Naive thymus-derived CD8-positive, alpha-beta T cell (primary cell): ENCODE results near the gene CT55. TPM values are rescaled to one million over a fixed set of nuclear protein-coding genes. Genes with fewer than 3 reads are reported as not detected.
A peak's percentile ranks its signal among the peaks of the same experiment; 100 is the strongest.
"Not testable (repeated sequence)": the region's sequence is repeated elsewhere in the genome, so short reads cannot be mapped to it uniquely, and the experiment has no call there.

Source experiments
- ATAC-seq, 2 donors: fragments of 150-1000 bp; cut with Tn5 transposase in 1 of 2; sonication (Bioruptor Pico), chemical (Tn5 transposase) in 1 of 2; 1 replicate in 1 of 2; 2 replicates in 1 of 2; pipeline ENCODE4 v1.10.0; 2021; ENCODE audit warnings: mild to moderate bottlenecking in 2 of 2, moderate library complexity in 2 of 2
- POLR2A ChIA-PET: fragments of 350-600 bp; sonication (Branson Sonifier 250); formaldehyde crosslinking; loops from one replicate; lab custom pipeline; 2021; ENCODE audit warnings: antibody characterized with exemption; lab: Charles Lee
- DNase-seq, 10 donors: peaks; one replicate each; pipeline versions ENCODE4 v3.0.0 to v3.0.0-alpha.2; 2020 to 2022
- H3K27ac Mint-ChIP-seq, 10 donors: one replicate each; pipeline ENCODE4 v1.8.0; 2020 to 2022; ENCODE audit warnings: mild to moderate bottlenecking in 10 of 10, mixed read lengths in 10 of 10, moderate library complexity in 4 of 10, inconsistent platforms in 1 of 10
- H3K27me3 Mint-ChIP-seq, 5 donors: one replicate each; pipeline ENCODE4 v1.8.0; 2021 to 2022; ENCODE audit warnings: mixed read lengths in 5 of 5
- H3K36me3 Mint-ChIP-seq, 3 donors: one replicate each; pipeline ENCODE4 v1.8.0; 2020 to 2022; ENCODE audit warnings: mixed read lengths in 3 of 3, mild to moderate bottlenecking in 2 of 3, inconsistent platforms in 1 of 3
- H3K4me1 Mint-ChIP-seq, 4 donors: one replicate each; pipeline ENCODE4 v1.8.0; 2021 to 2022; ENCODE audit warnings: mixed read lengths in 4 of 4
- H3K4me3 Mint-ChIP-seq, 10 donors: one replicate each; pipeline ENCODE4 v1.8.0; 2020 to 2022; ENCODE audit warnings: mild to moderate bottlenecking in 10 of 10, mixed read lengths in 10 of 10, moderate library complexity in 6 of 10, inconsistent platforms in 1 of 10
- H3K9me3 Mint-ChIP-seq, 9 donors: one replicate each; pipeline ENCODE4 v1.8.0; 2020 to 2022; ENCODE audit warnings: mixed read lengths in 9 of 9, mild to moderate bottlenecking in 3 of 9, inconsistent platforms in 1 of 9, moderate library complexity in 1 of 9
- polyA plus RNA-seq, 3 donors: library from polyadenylated mRNA; unstranded; fragments of 300-500 nt; fragmentation: Illumina TruSeq; gene quantifications; one replicate each; pipeline ENCODE4 v1.2.3, GENCODE V29; 2021
- total RNA-seq, 8 experiments: library from RNA in 2 of 8; stranded (reverse) in 2 of 8; gene quantifications; one replicate each; pipeline ENCODE4 v1.2.3 and lab custom pipeline; 2021 to 2026

Gene CT55
- total and polyA plus RNA-seq, 5 experiments from 2014 or later = not detected

GRCh38 chrX:135154688-135155087 lies 16.5 kb downstream of the CT55 start:
- H3K27ac Mint-ChIP-seq, H3K9me3 Mint-ChIP-seq, POLR2A ChIA-PET, H3K4me3 Mint-ChIP-seq, H3K36me3 Mint-ChIP-seq, ATAC-seq, DNase-seq, H3K4me1 Mint-ChIP-seq: not testable (repeated sequence)
- H3K27me3 Mint-ChIP-seq = peaks cover 0 to 11% (median 3%) of the 10 kb centered on the region in 5 donors

- DNase-seq, H3K4me3 Mint-ChIP-seq, ATAC-seq, H3K27me3 Mint-ChIP-seq, H3K9me3 Mint-ChIP-seq, H3K4me1 Mint-ChIP-seq, POLR2A ChIA-PET, H3K36me3 Mint-ChIP-seq, H3K27ac Mint-ChIP-seq: not testable (repeated sequence)
These were observed 45.1 kb downstream of the CT55 start for GRCh38 chrX:135126145-135126544.

- H3K27ac Mint-ChIP-seq, DNase-seq, ATAC-seq, H3K27me3 Mint-ChIP-seq, H3K4me3 Mint-ChIP-seq, POLR2A ChIA-PET, H3K36me3 Mint-ChIP-seq, H3K4me1 Mint-ChIP-seq, H3K9me3 Mint-ChIP-seq: not testable (repeated sequence)
These were observed 51.1 kb downstream of the CT55 start, which contains the start of gene ETDB for GRCh38 chrX:135120056-135120576. Gene ETDB (minus strand): TSS chrX:135120526. CDS start chrX:135119261, 1,265 bp downstream.

GRCh38 chrX:135116064-135116463 lies 55.1 kb downstream of the CT55 start:
- ATAC-seq, H3K4me1 Mint-ChIP-seq, H3K36me3 Mint-ChIP-seq, DNase-seq, H3K27me3 Mint-ChIP-seq, H3K27ac Mint-ChIP-seq, H3K9me3 Mint-ChIP-seq, H3K4me3 Mint-ChIP-seq, POLR2A ChIA-PET: not testable (repeated sequence)

- no peaks in the 10 kb centered on the region for H3K36me3 Mint-ChIP-seq
- H3K9me3 Mint-ChIP-seq = no peaks in the 10 kb centered on the region
- no peak overlapping the region for H3K4me3 Mint-ChIP-seq
- peaks cover 0 to 13% (median 6%) of the 10 kb centered on the region in 5 donors for H3K27me3 Mint-ChIP-seq
- POLR2A ChIA-PET = no interaction called here
- ATAC-seq = peak in 1 of 2 donors; percentile 25
- DNase-seq = no peak
- H3K27ac Mint-ChIP-seq = no peak overlapping the region
- H3K4me1 Mint-ChIP-seq = no peaks in the 10 kb centered on the region
These were observed 56.8 kb downstream of the CT55 start for GRCh38 chrX:135114392-135114791.

GRCh38 chrX:135112743-135113142 lies 58.5 kb downstream of the CT55 start:
- no peaks in the 10 kb centered on the region for H3K9me3 Mint-ChIP-seq
- H3K36me3 Mint-ChIP-seq = no peaks in the 10 kb centered on the region
- H3K4me3 Mint-ChIP-seq = no peak overlapping the region
- POLR2A ChIA-PET = no interaction called here
- H3K4me1 Mint-ChIP-seq = no peaks in the 10 kb centered on the region
- ATAC-seq (no peak), DNase-seq (no peak)
- no peak overlapping the region for H3K27ac Mint-ChIP-seq
- H3K27me3 Mint-ChIP-seq = peaks cover 0 to 23% (median 13%) of the 10 kb centered on the region in 5 donors

- peaks cover 0 to 23% (median 13%) of the 10 kb centered on the region in 5 donors for H3K27me3 Mint-ChIP-seq
- DNase-seq = peak in 4 of 10 donors; percentile 16 to 46 (median 38)
These were observed 59.0 kb downstream of the CT55 start for GRCh38 chrX:135112096-135112729.

GRCh38 chrX:135109554-135109953 lies 61.6 kb downstream of the CT55 start:
- Mint-ChIP-seq H3K36me3 (no peaks in the 10 kb centered on the region), H3K27me3 (peaks cover 0 to 29% (median 16%) of the 10 kb centered on the region in 5 donors), H3K4me1 (no peaks in the 10 kb centered on the region), H3K27ac (no peak overlapping the region), H3K4me3 (no peak overlapping the region), H3K9me3 (no peaks in the 10 kb centered on the region)
- DNase-seq (no peak), ATAC-seq (no peak)
- POLR2A ChIA-PET = no interaction called here

More at GRCh38 chrX:135112096-135112729, 59.0 kb downstream of the CT55 start:
- Mint-ChIP-seq H3K4me3 (no peak overlapping the region), H3K9me3 (no peaks in the 10 kb centered on the region), H3K4me1 (no peaks in the 10 kb centered on the region), H3K36me3 (no peaks in the 10 kb centered on the region), H3K27ac (no peak overlapping the region)
- POLR2A ChIA-PET = no interaction called here
- peak in 1 of 2 donors; percentile 35 for ATAC-seq

Other genes starting within 250 kb of the CT55 start
- gene SMIM10, start 180.4 kb downstream of the CT55 start, total RNA-seq = not detected
- under 1 TPM in 1 of 3 donors, not detected in 2; 0.14 TPM for gene SMIM10, start 180.4 kb downstream of the CT55 start, polyA plus RNA-seq
- gene RTL8B, start 148.9 kb downstream of the CT55 start, total RNA-seq = under 1 TPM in 1 of 2 experiments, not detected in 1; 0.18 TPM
- under 1 TPM in 2 of 3 donors, not detected in 1; 0.15 to 0.27 TPM for gene RTL8B, start 148.9 kb downstream of the CT55 start, polyA plus RNA-seq
- 10 to 100 TPM; 22.5 to 22.8 TPM for gene RTL8C, start 139.0 kb downstream of the CT55 start, total RNA-seq
- gene RTL8C, start 139.0 kb downstream of the CT55 start, polyA plus RNA-seq = 10 to 100 TPM; 18.6 to 39.6 (median 33.5) TPM
- 10 to 100 TPM; 14.4 to 17.0 TPM for gene RTL8A, start 119.3 kb downstream of the CT55 start, total RNA-seq
- gene RTL8A, start 119.3 kb downstream of the CT55 start, polyA plus RNA-seq = 10 to 100 TPM; 12.6 to 27.8 (median 16.8) TPM
- gene SMIM10L2B, start 72.7 kb downstream of the CT55 start, total RNA-seq = under 1 TPM; 0.62 to 0.85 TPM
- gene SMIM10L2B, start 72.7 kb downstream of the CT55 start, polyA plus RNA-seq = under 1 TPM; 0.19 to 0.47 (median 0.25) TPM
- gene ETDB, start 50.9 kb downstream of the CT55 start, total RNA-seq = not detected
- gene ETDB, start 50.9 kb downstream of the CT55 start, polyA plus RNA-seq = not detected
- not detected for gene ETDA, start 80.7 kb upstream of the CT55 start, total RNA-seq
- gene ETDA, start 80.7 kb upstream of the CT55 start, polyA plus RNA-seq = not detected
- not detected for gene ETDC, start 138.1 kb upstream of the CT55 start, total RNA-seq
- not detected for gene ETDC, start 138.1 kb upstream of the CT55 start, polyA plus RNA-seq
- 10 to 100 TPM; 17.7 to 19.4 TPM for gene ZNF75D, start 172.7 kb upstream of the CT55 start, total RNA-seq
- gene ZNF75D, start 172.7 kb upstream of the CT55 start, polyA plus RNA-seq = 10 to 100 TPM in 2 of 3 donors, 1 to 10 TPM in 1; 9.8 to 12.0 (median 10.5) TPM
- 1 to 10 TPM; 5.3 to 5.5 TPM for gene ZNF449, start 173.4 kb upstream of the CT55 start, total RNA-seq
- 1 to 10 TPM in 2 of 3 donors, under 1 TPM in 1; 0.71 to 2.0 (median 1.2) TPM for gene ZNF449, start 173.4 kb upstream of the CT55 start, polyA plus RNA-seq